ENCODE measurements around the gene PANK4.

- TF ChIP-seq CTCF (IDR thresholded peaks at IDR 0.05): no peak
- no peak for TF ChIP-seq POLR2AphosphoS5 (IDR thresholded peaks at IDR 0.05)
- no peak for TF ChIP-seq POLR2A (IDR thresholded peaks at IDR 0.05)
Observed at GRCh38 chr1:2538376-2538775, 12.0 kb upstream of the PANK4 start.
